Ovary (tissue), 9 donors: ENCODE results near the gene CRBN. TPM values are rescaled to one million over a fixed set of nuclear protein-coding genes. Genes with fewer than 3 reads are reported as not detected.

Source experiments
- DNase-seq, 5 donors: peaks; one replicate each; pipeline ENCODE4 v3.0.0-alpha.2; 2019 to 2020
- H3K27ac ChIP-seq, 2 donors: fragments of 200-600 bp; one replicate each; pipeline versions ENCODE4 v1.5.1 to v1.8.0; 2019 to 2022
- H3K27me3 ChIP-seq: fragments of 200-600 bp; one replicate; pipeline ENCODE4 v1.8.0; 2022
- H3K36me3 ChIP-seq: fragments of 200-600 bp; sonication (generic); one replicate; pipeline ENCODE4 v1.5.1; 2019
- H3K4me1 ChIP-seq: one replicate; pipeline ENCODE4 v1.8.1; 2013; ENCODE audit warnings: mild to moderate bottlenecking, moderate library complexity; ENCODE audit not compliant: insufficient read depth
- H3K4me3 ChIP-seq: fragments of 200-600 bp; sonication (generic); one replicate; pipeline ENCODE4 v1.5.1; 2017
- H3K9me3 ChIP-seq, 2 donors: fragments of 200-600 bp in 1 of 2; sonication (generic) in 1 of 2; one replicate each; pipeline versions ENCODE4 v1.5.1 to v1.8.1; 2013 to 2019; ENCODE audit warnings: mild to moderate bottlenecking in 1 of 2, moderate library complexity in 1 of 2
- EP300 ChIP-seq: sonication (generic); formaldehyde crosslinking; IDR thresholded peaks from one replicate; pipeline ENCODE4 v1.6.1; 2017; ENCODE audit warnings: antibody characterized with exemption
- POLR2A ChIP-seq: fragments of 450-650 bp; IDR thresholded peaks from one replicate; pipeline ENCODE4 v1.6.1; 2017; ENCODE audit warnings: antibody characterized with exemption, mild to moderate bottlenecking, moderate library complexity
- WGBS, 3 donors: extraction: QIAGEN DNeasy Blood & Tissue Kit in 1 of 3; methylation state at CpG; one replicate each; pipeline versions ENCODE4 v1.1.5 to v1.1.7; 2013 to 2017; 5-methylcytosine and 5-hydroxymethylcytosine counted together
- intact Hi-C, 4 donors: fragments of 100-400 bp; cut with DNase I; formaldehyde crosslinking; loops; one replicate each; pipeline versions ENCODE4 v1.11.0 to v1.15.1; 2022 to 2023
- polyA plus RNA-seq, 2 donors: library from polyadenylated mRNA; stranded (reverse); fragments of 200-250 nt in 1 of 2; fragments of 350-450 nt in 1 of 2; fragmentation: Illumina TruSeq in 1 of 2; extraction: RNeasy Lipid Tissue Mini Kit (QIAGEN cat#74804) in 1 of 2; gene quantifications; one replicate each; pipeline ENCODE4 v1.2.3, GENCODE V29; 2013 to 2014
- total RNA-seq, 7 donors: library from RNA; depleted of rRNA in 2 of 7; stranded (reverse); fragments of >200 nt in 2 of 7; fragmentation: NEBNext Ultra II Directional in 3 of 7; extraction: Animal tissue kit (Norgen Biotek cat#: 25700) in 3 of 7; gene quantifications; one replicate each; pipeline versions ENCODE4 v1.1.0 to v1.2.4, GENCODE V29; 2016 to 2023
- TF ChIP-seq, protein P1 (sequence below), 3 donors: fragments of 450-650 bp in 2 of 3; fragments of 200-600 bp in 1 of 3; IDR thresholded peaks; one replicate each; pipeline versions ENCODE4 v1.5.1 to v1.8.0; 2016 to 2022; ENCODE audit warnings: antibody characterized with exemption in 3 of 3, mild to moderate bottlenecking in 1 of 3
- donor health status: DM: no; HTN: no; CAD: no; lungs with moderate emphysema.
- donor health status: DM: no; HTN: no; CAD: no.
- donor health status: Bipolar disorder and iron deficiency.
- donor health status: DM: yes; HTN: yes; CAD: no.
- donor health status: DM: no; HTN: no; CAD: no.
- donor health status: DM: yes; HTN: yes; CAD: no.

CRBN gene
- total and polyA plus RNA-seq, 9 donors, result 39.1 to 102 (median 54.8) TPM

DNA sequence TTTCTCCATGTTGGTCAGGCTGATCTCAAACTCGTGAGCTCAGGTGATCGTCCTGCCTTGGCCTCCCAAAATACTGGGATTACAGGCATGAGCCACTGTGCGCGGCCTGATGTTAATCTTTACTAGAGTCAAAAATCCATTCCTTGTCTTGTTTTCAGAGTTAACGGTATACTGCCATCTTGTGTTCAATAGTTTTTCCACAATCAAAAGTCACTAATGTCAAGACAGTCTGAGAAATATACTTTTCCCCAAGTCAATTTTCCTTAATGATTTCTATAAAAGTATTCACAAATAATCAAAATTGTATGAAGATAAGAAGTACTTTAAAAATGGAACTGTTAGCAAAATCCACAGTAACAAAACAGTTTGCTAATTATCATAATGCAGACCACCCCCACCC is 8.5 kb downstream of the CRBN start:
- Histone ChIP-seq H3K27ac (no peak overlapping the region), H3K27me3 (no peaks in the 10 kb centered on the region), H3K36me3 (no peaks in the 10 kb centered on the region), H3K4me1 (no peaks in the 10 kb centered on the region), H3K4me3 (no peak overlapping the region), H3K9me3 (no peaks in the 10 kb centered on the region)
- no peak for DNase-seq
- TF ChIP-seq EP300 (no peak), POLR2A (no peak)
- TF ChIP-seq, protein P1, sequence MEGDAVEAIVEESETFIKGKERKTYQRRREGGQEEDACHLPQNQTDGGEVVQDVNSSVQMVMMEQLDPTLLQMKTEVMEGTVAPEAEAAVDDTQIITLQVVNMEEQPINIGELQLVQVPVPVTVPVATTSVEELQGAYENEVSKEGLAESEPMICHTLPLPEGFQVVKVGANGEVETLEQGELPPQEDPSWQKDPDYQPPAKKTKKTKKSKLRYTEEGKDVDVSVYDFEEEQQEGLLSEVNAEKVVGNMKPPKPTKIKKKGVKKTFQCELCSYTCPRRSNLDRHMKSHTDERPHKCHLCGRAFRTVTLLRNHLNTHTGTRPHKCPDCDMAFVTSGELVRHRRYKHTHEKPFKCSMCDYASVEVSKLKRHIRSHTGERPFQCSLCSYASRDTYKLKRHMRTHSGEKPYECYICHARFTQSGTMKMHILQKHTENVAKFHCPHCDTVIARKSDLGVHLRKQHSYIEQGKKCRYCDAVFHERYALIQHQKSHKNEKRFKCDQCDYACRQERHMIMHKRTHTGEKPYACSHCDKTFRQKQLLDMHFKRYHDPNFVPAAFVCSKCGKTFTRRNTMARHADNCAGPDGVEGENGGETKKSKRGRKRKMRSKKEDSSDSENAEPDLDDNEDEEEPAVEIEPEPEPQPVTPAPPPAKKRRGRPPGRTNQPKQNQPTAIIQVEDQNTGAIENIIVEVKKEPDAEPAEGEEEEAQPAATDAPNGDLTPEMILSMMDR (IDR thresholded peaks at IDR 0.05), result no peak
- intact Hi-C loops, result no loop called here
- 62 to 73% (median 64%) methylated on average over 5 of the region's 5 CpGs for WGBS, 3 donors

DNA sequence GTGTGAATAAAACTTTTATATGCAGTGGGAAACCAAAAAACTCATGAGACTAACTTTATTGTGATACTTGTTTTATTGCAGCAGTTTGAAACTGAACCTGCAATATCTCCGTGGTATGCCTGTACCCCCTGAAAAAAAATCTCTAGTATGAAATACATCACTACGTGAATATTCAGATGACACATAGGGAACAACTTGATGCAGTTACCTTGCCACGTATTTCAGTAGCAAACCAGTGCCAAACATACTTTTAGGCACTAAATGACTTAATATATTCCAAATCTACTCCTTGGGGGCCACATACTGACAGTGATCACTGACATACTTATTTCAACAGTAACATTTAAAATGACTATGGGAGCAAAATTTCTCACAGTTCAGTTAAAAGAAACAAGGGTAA is 13.8 kb downstream of the CRBN start:
- TF ChIP-seq, protein P1 (IDR thresholded peaks at IDR 0.05), result no peak
- TF ChIP-seq EP300, result no peak
- TF ChIP-seq POLR2A, result no peak
- intact Hi-C loops, result no loop called here
- no peak for DNase-seq
- Histone ChIP-seq H3K27ac (no peak overlapping the region), H3K27me3 (no peaks in the 10 kb centered on the region), H3K4me3 (no peak overlapping the region), H3K4me1 (no peaks in the 10 kb centered on the region), H3K36me3 (no peaks in the 10 kb centered on the region), H3K9me3 (no peaks in the 10 kb centered on the region)
- WGBS, 3 donors, result 95 to 96% (median 96%) methylated on average over 3 of the region's 3 CpGs

DNA sequence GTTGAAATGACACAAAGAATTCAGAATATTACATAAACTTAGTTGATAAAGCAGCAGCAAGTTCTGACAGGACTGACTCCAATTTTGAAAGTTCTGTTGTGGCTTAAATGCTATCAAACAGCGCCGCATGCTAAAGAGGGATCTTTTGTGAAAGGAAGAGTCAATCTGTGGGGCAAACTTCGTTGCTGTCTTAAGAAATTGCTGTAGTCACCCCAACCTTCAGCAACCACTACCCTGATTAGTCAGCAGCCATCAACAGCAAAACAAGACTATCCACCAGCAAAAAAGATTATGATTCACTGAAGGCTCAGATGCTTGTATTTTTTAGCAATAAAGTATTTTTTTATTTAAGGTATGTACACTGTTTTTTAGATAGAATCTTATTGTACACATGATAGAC is 14.2 kb downstream of the CRBN start:
- 64 to 66% (median 66%) methylated on average over 3 of the region's 3 CpGs for WGBS, 3 donors
- Histone ChIP-seq H3K4me1 (no peaks in the 10 kb centered on the region), H3K27me3 (no peaks in the 10 kb centered on the region), H3K36me3 (no peaks in the 10 kb centered on the region), H3K4me3 (no peak overlapping the region), H3K9me3 (no peaks in the 10 kb centered on the region), H3K27ac (no peak overlapping the region)
- TF ChIP-seq EP300, result no peak
- TF ChIP-seq, protein P1 (IDR thresholded peaks at IDR 0.05), result no peak
- no peak for TF ChIP-seq POLR2A
- no peak for DNase-seq
- intact Hi-C loops, result no loop called here

DNA sequence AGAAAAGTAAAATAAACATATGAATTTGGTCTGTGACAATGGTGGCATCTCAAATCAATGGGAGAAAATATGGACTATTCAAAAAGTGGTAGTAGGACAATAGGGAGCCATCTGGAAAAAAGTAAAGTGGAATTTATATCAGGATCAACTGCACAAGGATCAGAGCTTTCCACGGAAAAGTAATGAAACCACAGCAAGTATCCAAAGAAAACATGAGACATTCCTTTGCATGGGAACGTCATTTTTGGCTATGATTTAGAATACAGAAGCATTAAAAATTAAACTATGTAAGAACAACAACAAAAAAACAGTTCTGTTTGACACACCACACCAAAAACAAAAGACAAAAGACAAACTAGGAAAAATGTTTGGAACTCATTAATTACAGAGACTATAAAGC is 18.7 kb downstream of the CRBN start:
- no peak overlapping the region for H3K27ac ChIP-seq
- H3K4me3 ChIP-seq, result no peak overlapping the region
- H3K9me3 ChIP-seq, result no peaks in the 10 kb centered on the region
- TF ChIP-seq, protein P1 (IDR thresholded peaks at IDR 0.05), result no peak
- TF ChIP-seq EP300 (no peak), POLR2A (no peak)
- no peak for DNase-seq
- no peaks in the 10 kb centered on the region for H3K36me3 ChIP-seq
- intact Hi-C loops, result no loop called here
- no peaks in the 10 kb centered on the region for H3K27me3 ChIP-seq
- no peaks in the 10 kb centered on the region for H3K4me1 ChIP-seq
- WGBS, 3 donors, result 6 to 7% (median 7%) methylated on average over 2 of the region's 2 CpGs

DNA sequence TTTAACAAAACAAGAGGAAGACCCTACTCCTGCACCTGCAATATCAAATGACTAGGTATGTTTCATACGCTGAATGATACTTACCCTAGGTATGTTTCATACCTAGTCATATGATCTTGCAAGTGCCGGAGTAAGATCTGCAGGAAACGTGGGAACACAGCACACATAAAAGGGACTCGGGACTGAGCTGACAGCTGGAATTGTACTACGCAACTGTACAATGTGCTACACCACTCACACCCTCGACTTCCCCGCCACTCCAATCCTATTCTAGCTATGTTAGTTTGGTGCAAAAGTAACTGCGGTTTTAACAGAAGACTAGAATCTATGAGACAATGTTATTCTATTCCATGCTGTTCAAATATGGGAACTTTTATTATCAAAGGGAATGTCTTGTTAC is 22.0 kb downstream of the CRBN start:
- TF ChIP-seq POLR2A (no peak), EP300 (no peak)
- TF ChIP-seq, protein P1 (IDR thresholded peaks at IDR 0.05), result no peak
- no peak for DNase-seq
- Histone ChIP-seq H3K27me3 (no peaks in the 10 kb centered on the region), H3K9me3 (no peaks in the 10 kb centered on the region), H3K36me3 (no peaks in the 10 kb centered on the region), H3K4me3 (no peak overlapping the region), H3K4me1 (no peaks in the 10 kb centered on the region), H3K27ac (no peak overlapping the region)
- intact Hi-C loops, result no loop called here
- 90 to 93% (median 92%) methylated on average over 8 of the region's 8 CpGs for WGBS, 3 donors
